ENCODE data around the gene EPHA6.

GRCh38 chr3:97576221-97576620, 761.8 kb downstream of the EPHA6 start:
- TF ChIP-seq CTCF (IDR thresholded peaks at IDR 0.05) (no peak), SMC3 (IDR thresholded peaks at IDR 0.05) (no peak)

All from A549 (cell line).